ENCODE measurements around the gene FJX1. TPM values are rescaled to one million over a fixed set of nuclear protein-coding genes. Genes with fewer than 3 reads are reported as not detected.
A peak's percentile ranks its signal among the peaks of the same experiment; 100 is the strongest.

FJX1 gene
- total RNA-seq, 2 donors from 2014 or later = 11.7 to 17.4 TPM

GRCh38 chr11:35618497-35619115 is 346 bp downstream of the FJX1 start:
- H3K9me3 ChIP-seq (ENCODE audit: control insufficient read depth, low read length) = no peaks in the 10 kb centered on the region
- H3K4me1 Mint-ChIP-seq = peaks cover 6% of the 10 kb centered on the region
- H3K36me3 ChIP-seq (ENCODE audit: control insufficient read depth, insufficient read depth, low read length) = no peaks in the 10 kb centered on the region
- no peak overlapping the region for H3K27ac Mint-ChIP-seq
- peak overlapping the region; percentile 85 for H3K4me3 ChIP-seq (ENCODE audit: low read length)
- no peak overlapping the region for H3K9ac ChIP-seq (ENCODE audit: extremely low read depth, low read length, poor library complexity, severe bottlenecking)
- WGBS, 2 experiments (ENCODE audit: insufficient coverage in 1 of 2, insufficient read length in 1 of 2) = 0% methylated on average over 19 to 91 of the region's 91 CpGs
- H3K4me1 ChIP-seq (ENCODE audit: control insufficient read depth, insufficient read depth, low read length) = peaks cover 3% of the 10 kb centered on the region
- H3K36me3 Mint-ChIP-seq (ENCODE audit: low read depth) = no peaks in the 10 kb centered on the region
- TF ChIP-seq CTCF (conservative IDR thresholded peaks at IDR 0.05) = peak; percentile 31
- DNase-seq = peak; percentile 84
- peaks cover 65% of the 10 kb centered on the region for H3K27me3 Mint-ChIP-seq (ENCODE audit: insufficient read depth)
- H3K27ac ChIP-seq (ENCODE audit: low read depth, low read length) = peak overlapping the region; percentile 84
- peak overlapping the region; percentile 66 for H3K4me3 Mint-ChIP-seq
- peaks cover 1% of the 10 kb centered on the region for H3K9me3 Mint-ChIP-seq
- H3K27me3 ChIP-seq (ENCODE audit: control insufficient read depth, insufficient read depth, low read length, poor library complexity, severe bottlenecking) = peaks cover 26% of the 10 kb centered on the region

- no peak for TF ChIP-seq CTCF (conservative IDR thresholded peaks at IDR 0.05)
- H3K27me3 Mint-ChIP-seq (ENCODE audit: insufficient read depth) = peaks cover 65% of the 10 kb centered on the region
- peak; percentile 85 for DNase-seq
- Histone ChIP-seq H3K9me3 (ENCODE audit: control insufficient read depth, low read length) (no peaks in the 10 kb centered on the region), H3K27ac (ENCODE audit: low read depth, low read length) (peak overlapping the region; percentile 84), H3K36me3 (ENCODE audit: control insufficient read depth, insufficient read depth, low read length) (no peaks in the 10 kb centered on the region), H3K27me3 (ENCODE audit: control insufficient read depth, insufficient read depth, low read length, poor library complexity, severe bottlenecking) (peaks cover 26% of the 10 kb centered on the region), H3K9ac (ENCODE audit: extremely low read depth, low read length, poor library complexity, severe bottlenecking) (peak overlapping the region; percentile 67), H3K4me3 (ENCODE audit: low read length) (peak overlapping the region; percentile 85), H3K4me1 (ENCODE audit: control insufficient read depth, insufficient read depth, low read length) (peaks cover 3% of the 10 kb centered on the region)
- H3K9me3 Mint-ChIP-seq = peaks cover 1% of the 10 kb centered on the region
- no peaks in the 10 kb centered on the region for H3K36me3 Mint-ChIP-seq (ENCODE audit: low read depth)
- peaks cover 6% of the 10 kb centered on the region for H3K4me1 Mint-ChIP-seq
- peak overlapping the region; percentile 66 for H3K4me3 Mint-ChIP-seq
- no peak overlapping the region for H3K27ac Mint-ChIP-seq
- WGBS, 2 experiments (ENCODE audit: insufficient coverage in 1 of 2, insufficient read length in 1 of 2) = 1% methylated on average over 33 to 84 of the region's 84 CpGs
Observed at GRCh38 chr11:35619116-35619854, 1.0 kb downstream of the FJX1 start.

GRCh38 chr11:35619855-35620640 is 1.8 kb downstream of the FJX1 start:
- H3K4me1 ChIP-seq (ENCODE audit: control insufficient read depth, insufficient read depth, low read length) = peaks cover 3% of the 10 kb centered on the region
- Mint-ChIP-seq H3K4me1 (peaks cover 4% of the 10 kb centered on the region), H3K36me3 (ENCODE audit: low read depth) (no peaks in the 10 kb centered on the region), H3K9me3 (peaks cover 1% of the 10 kb centered on the region), H3K4me3 (peak overlapping the region; percentile 66), H3K27ac (peak overlapping the region; percentile 79), H3K27me3 (ENCODE audit: insufficient read depth) (peaks cover 67% of the 10 kb centered on the region)
- peak; percentile 92 for DNase-seq
- peak overlapping the region; percentile 85 for H3K4me3 ChIP-seq (ENCODE audit: low read length)
- 1% methylated on average over 16 to 33 of the region's 33 CpGs for WGBS, 2 experiments (ENCODE audit: insufficient coverage in 1 of 2, insufficient read length in 1 of 2)
- H3K27me3 ChIP-seq (ENCODE audit: control insufficient read depth, insufficient read depth, low read length, poor library complexity, severe bottlenecking) = peaks cover 27% of the 10 kb centered on the region
- peak overlapping the region; percentile 84 for H3K27ac ChIP-seq (ENCODE audit: low read depth, low read length)
- TF ChIP-seq CTCF (conservative IDR thresholded peaks at IDR 0.05) = no peak
- peak overlapping the region; percentile 67 for H3K9ac ChIP-seq (ENCODE audit: extremely low read depth, low read length, poor library complexity, severe bottlenecking)
- H3K36me3 ChIP-seq (ENCODE audit: control insufficient read depth, insufficient read depth, low read length) = no peaks in the 10 kb centered on the region
- no peaks in the 10 kb centered on the region for H3K9me3 ChIP-seq (ENCODE audit: control insufficient read depth, low read length)
